ENCODE measurements around the gene SLC1A3. TPM values are rescaled to one million over a fixed set of nuclear protein-coding genes. Genes with fewer than 3 reads are reported as not detected.

SLC1A3 gene
- total RNA-seq, 1 donor from 2014 or later, result 4.0 TPM

- no peak for DNase-seq (ENCODE audit: low spot score)
- no peak overlapping the region for H3K4me3 Mint-ChIP-seq (ENCODE audit: unreplicated experiment)
- no peaks in the 10 kb centered on the region for H3K9me3 Mint-ChIP-seq (ENCODE audit: unreplicated experiment)
- no peaks in the 10 kb centered on the region for H3K4me1 Mint-ChIP-seq (ENCODE audit: unreplicated experiment)
- H3K27ac Mint-ChIP-seq (ENCODE audit: unreplicated experiment), result no peak overlapping the region
- TF ChIP-seq CTCF (IDR thresholded peaks at IDR 0.05; ENCODE audit: unreplicated experiment), result no peak
- peaks cover 2% of the 10 kb centered on the region for H3K27me3 Mint-ChIP-seq (ENCODE audit: unreplicated experiment)
- no peaks in the 10 kb centered on the region for H3K36me3 Mint-ChIP-seq (ENCODE audit: low read depth, unreplicated experiment)
These were observed 73.7 kb downstream of the SLC1A3 start for GRCh38 chr5:36680066-36680465.

- Mint-ChIP-seq H3K36me3 (ENCODE audit: low read depth, unreplicated experiment) (no peaks in the 10 kb centered on the region), H3K27me3 (ENCODE audit: unreplicated experiment) (peaks cover 2% of the 10 kb centered on the region), H3K4me1 (ENCODE audit: unreplicated experiment) (no peaks in the 10 kb centered on the region), H3K27ac (ENCODE audit: unreplicated experiment) (no peak overlapping the region), H3K4me3 (ENCODE audit: unreplicated experiment) (no peak overlapping the region), H3K9me3 (ENCODE audit: unreplicated experiment) (no peaks in the 10 kb centered on the region)
- DNase-seq (ENCODE audit: low spot score), result no peak
- no peak for TF ChIP-seq CTCF (IDR thresholded peaks at IDR 0.05; ENCODE audit: unreplicated experiment)
These were observed 75.3 kb downstream of the SLC1A3 start for GRCh38 chr5:36681711-36682110.

- H3K4me3 Mint-ChIP-seq (ENCODE audit: unreplicated experiment), result no peak overlapping the region
These were observed 76.1 kb downstream of the SLC1A3 start for GRCh38 chr5:36682499-36682898.

GRCh38 chr5:36683821-36684434 is 77.5 kb downstream of the SLC1A3 start:
- Mint-ChIP-seq H3K4me1 (ENCODE audit: unreplicated experiment) (no peaks in the 10 kb centered on the region), H3K27me3 (ENCODE audit: unreplicated experiment) (peaks cover 2% of the 10 kb centered on the region), H3K4me3 (ENCODE audit: unreplicated experiment) (no peak overlapping the region), H3K36me3 (ENCODE audit: low read depth, unreplicated experiment) (no peaks in the 10 kb centered on the region), H3K9me3 (ENCODE audit: unreplicated experiment) (no peaks in the 10 kb centered on the region), H3K27ac (ENCODE audit: unreplicated experiment) (no peak overlapping the region)
- DNase-seq (ENCODE audit: low spot score), result no peak
- no peak for TF ChIP-seq CTCF (IDR thresholded peaks at IDR 0.05; ENCODE audit: unreplicated experiment)

More at GRCh38 chr5:36682499-36682898, 76.1 kb downstream of the SLC1A3 start:
- H3K9me3 Mint-ChIP-seq (ENCODE audit: unreplicated experiment), result no peaks in the 10 kb centered on the region
- H3K27me3 Mint-ChIP-seq (ENCODE audit: unreplicated experiment), result peaks cover 2% of the 10 kb centered on the region
- H3K36me3 Mint-ChIP-seq (ENCODE audit: low read depth, unreplicated experiment), result no peaks in the 10 kb centered on the region
- DNase-seq (ENCODE audit: low spot score), result no peak
- H3K27ac Mint-ChIP-seq (ENCODE audit: unreplicated experiment), result no peak overlapping the region
- TF ChIP-seq CTCF (IDR thresholded peaks at IDR 0.05; ENCODE audit: unreplicated experiment), result no peak
- H3K4me1 Mint-ChIP-seq (ENCODE audit: unreplicated experiment), result no peaks in the 10 kb centered on the region

- peaks cover 3% of the 10 kb centered on the region for H3K4me1 Mint-ChIP-seq (ENCODE audit: unreplicated experiment)
- no peak overlapping the region for H3K4me3 Mint-ChIP-seq (ENCODE audit: unreplicated experiment)
- H3K27ac Mint-ChIP-seq (ENCODE audit: unreplicated experiment), result no peak overlapping the region
- no peak for TF ChIP-seq CTCF (IDR thresholded peaks at IDR 0.05; ENCODE audit: unreplicated experiment)
- H3K36me3 Mint-ChIP-seq (ENCODE audit: low read depth, unreplicated experiment), result no peaks in the 10 kb centered on the region
- DNase-seq (ENCODE audit: low spot score), result no peak
- H3K9me3 Mint-ChIP-seq (ENCODE audit: unreplicated experiment), result no peaks in the 10 kb centered on the region
- H3K27me3 Mint-ChIP-seq (ENCODE audit: unreplicated experiment), result peaks cover 2% of the 10 kb centered on the region
These were observed 79.4 kb downstream of the SLC1A3 start for GRCh38 chr5:36685631-36686288.
